GM21381 (cell line): ENCODE data around the gene HRH3.

Experiments used
- ATAC-seq: cut with Tn5 transposase; IDR thresholded peaks from one replicate; pipeline ENCODE4 v1.9.1; 2021; ENCODE audit warnings: mild to moderate bottlenecking, moderate library complexity; ENCODE audit not compliant: unreplicated experiment

Gene HRH3

GRCh38 chr20:62230696-62231095, 10.6 kb upstream of the HRH3 start:
- ATAC-seq = no peak

- ATAC-seq = no peak
Observed at GRCh38 chr20:62230276-62230675, 10.2 kb upstream of the HRH3 start.

- no peak for ATAC-seq
Observed at GRCh38 chr20:62229667-62230066, 9.6 kb upstream of the HRH3 start.

GRCh38 chr20:62228982-62229545, 9.0 kb upstream of the HRH3 start:
- ATAC-seq = no peak

GRCh38 chr20:62227977-62228958, 8.2 kb upstream of the HRH3 start:
- ATAC-seq = no peak

- ATAC-seq = no peak
Observed at GRCh38 chr20:62227591-62227976, 7.5 kb upstream of the HRH3 start.

GRCh38 chr20:62226707-62227590, 6.9 kb upstream of the HRH3 start:
- no peak for ATAC-seq

GRCh38 chr20:62225820-62226635, 6.0 kb upstream of the HRH3 start:
- no peak for ATAC-seq

GRCh38 chr20:62225026-62225425, 4.9 kb upstream of the HRH3 start:
- ATAC-seq = no peak

GRCh38 chr20:62224113-62224855, 4.2 kb upstream of the HRH3 start:
- ATAC-seq = no peak

GRCh38 chr20:62223571-62223970, 3.5 kb upstream of the HRH3 start:
- no peak for ATAC-seq

- no peak for ATAC-seq
Observed at GRCh38 chr20:62222972-62223371, 2.9 kb upstream of the HRH3 start.

GRCh38 chr20:62222266-62222850, 2.3 kb upstream of the HRH3 start:
- no peak for ATAC-seq

- ATAC-seq = no peak
Observed at GRCh38 chr20:62220666-62221568, 839 bp upstream of the HRH3 start.

- ATAC-seq = no peak
Observed at GRCh38 chr20:62219101-62219991, 732 bp downstream of the HRH3 start.

- ATAC-seq = no peak
Observed at GRCh38 chr20:62217913-62218773, 1.9 kb downstream of the HRH3 start.
